HFF-Myc (cell line): ENCODE results near the gene PLEKHA6.

Experiments
- DNase-seq: peaks from one replicate; pipeline ENCODE4 v3.0.0-alpha.2; 2011; ENCODE audit warnings: low read depth; ENCODE audit errors: extremely low read depth
- H3K4me3 ChIP-seq: replicated peaks from 2 replicates; pipeline ENCODE4 v1.5.1; 2011; ENCODE audit warnings: low read depth, mild to moderate bottlenecking, control low read depth, low read length
- TF ChIP-seq, protein P1 (sequence below): IDR thresholded peaks from 2 replicates; pipeline ENCODE4 v1.5.1; 2012; ENCODE audit warnings: mild to moderate bottlenecking, low read depth, low read length, control low read depth; ENCODE audit errors: missing control alignments

PLEKHA6 gene

GRCh38 chr1:204357551-204358490 is 1.9 kb downstream of the PLEKHA6 start:
- TF ChIP-seq, protein P1, sequence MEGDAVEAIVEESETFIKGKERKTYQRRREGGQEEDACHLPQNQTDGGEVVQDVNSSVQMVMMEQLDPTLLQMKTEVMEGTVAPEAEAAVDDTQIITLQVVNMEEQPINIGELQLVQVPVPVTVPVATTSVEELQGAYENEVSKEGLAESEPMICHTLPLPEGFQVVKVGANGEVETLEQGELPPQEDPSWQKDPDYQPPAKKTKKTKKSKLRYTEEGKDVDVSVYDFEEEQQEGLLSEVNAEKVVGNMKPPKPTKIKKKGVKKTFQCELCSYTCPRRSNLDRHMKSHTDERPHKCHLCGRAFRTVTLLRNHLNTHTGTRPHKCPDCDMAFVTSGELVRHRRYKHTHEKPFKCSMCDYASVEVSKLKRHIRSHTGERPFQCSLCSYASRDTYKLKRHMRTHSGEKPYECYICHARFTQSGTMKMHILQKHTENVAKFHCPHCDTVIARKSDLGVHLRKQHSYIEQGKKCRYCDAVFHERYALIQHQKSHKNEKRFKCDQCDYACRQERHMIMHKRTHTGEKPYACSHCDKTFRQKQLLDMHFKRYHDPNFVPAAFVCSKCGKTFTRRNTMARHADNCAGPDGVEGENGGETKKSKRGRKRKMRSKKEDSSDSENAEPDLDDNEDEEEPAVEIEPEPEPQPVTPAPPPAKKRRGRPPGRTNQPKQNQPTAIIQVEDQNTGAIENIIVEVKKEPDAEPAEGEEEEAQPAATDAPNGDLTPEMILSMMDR, result no peak
- DNase-seq, result no peak
- no peak overlapping the region for H3K4me3 ChIP-seq

DNA sequence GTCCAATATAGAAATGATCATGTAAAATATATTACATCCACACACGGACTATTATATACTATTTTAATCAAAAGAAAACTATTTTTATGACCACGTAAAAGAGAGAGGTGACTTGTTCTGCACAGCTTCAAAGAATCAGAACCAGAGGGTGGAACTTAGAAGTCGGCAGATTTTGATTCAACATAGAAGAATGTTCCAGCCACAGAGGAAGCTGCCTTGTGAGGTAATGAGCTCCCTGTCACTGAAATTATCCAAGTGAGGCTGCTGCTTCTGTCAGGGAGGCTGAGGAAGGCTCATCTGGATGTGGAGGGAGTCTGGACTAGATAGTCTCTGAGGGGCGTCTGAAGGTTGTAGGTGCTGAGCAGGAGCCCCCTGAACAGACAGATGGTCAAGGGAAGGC is 2.7 kb downstream of the PLEKHA6 start:
- TF ChIP-seq, protein P1, result no peak
- no peak for DNase-seq

GRCh38 chr1:204355913-204356312 is 3.8 kb downstream of the PLEKHA6 start:
- DNase-seq, result no peak
- no peak overlapping the region for H3K4me3 ChIP-seq
- TF ChIP-seq, protein P1, result no peak

More for the DNA sequence above, 2.7 kb downstream of the PLEKHA6 start:
- no peak overlapping the region for H3K4me3 ChIP-seq

DNA sequence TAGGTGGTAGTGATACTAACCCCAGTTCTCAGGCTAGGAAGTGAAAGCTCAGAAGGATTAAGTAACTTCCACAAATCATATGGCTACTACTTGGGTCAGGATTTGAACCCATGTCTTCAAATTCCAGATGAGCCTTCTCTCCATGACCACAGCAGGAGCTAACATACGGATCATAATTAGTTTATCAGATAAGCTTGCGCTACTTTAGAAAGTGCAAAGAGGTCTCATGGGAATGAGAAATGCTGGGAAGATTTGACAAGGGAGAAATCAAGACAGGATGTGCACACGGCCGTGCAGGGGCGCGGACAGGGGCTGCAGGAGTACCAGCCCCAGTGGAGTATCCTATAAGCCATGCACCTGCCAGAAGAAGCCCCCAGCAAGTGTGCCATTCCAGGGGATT is 5.2 kb downstream of the PLEKHA6 start:
- DNase-seq, result no peak
- no peak overlapping the region for H3K4me3 ChIP-seq
- TF ChIP-seq, protein P1, result no peak

- TF ChIP-seq, protein P1, result no peak
- H3K4me3 ChIP-seq, result no peak overlapping the region
- no peak for DNase-seq
These were observed 6.4 kb downstream of the PLEKHA6 start for GRCh38 chr1:204353213-204353910.

DNA sequence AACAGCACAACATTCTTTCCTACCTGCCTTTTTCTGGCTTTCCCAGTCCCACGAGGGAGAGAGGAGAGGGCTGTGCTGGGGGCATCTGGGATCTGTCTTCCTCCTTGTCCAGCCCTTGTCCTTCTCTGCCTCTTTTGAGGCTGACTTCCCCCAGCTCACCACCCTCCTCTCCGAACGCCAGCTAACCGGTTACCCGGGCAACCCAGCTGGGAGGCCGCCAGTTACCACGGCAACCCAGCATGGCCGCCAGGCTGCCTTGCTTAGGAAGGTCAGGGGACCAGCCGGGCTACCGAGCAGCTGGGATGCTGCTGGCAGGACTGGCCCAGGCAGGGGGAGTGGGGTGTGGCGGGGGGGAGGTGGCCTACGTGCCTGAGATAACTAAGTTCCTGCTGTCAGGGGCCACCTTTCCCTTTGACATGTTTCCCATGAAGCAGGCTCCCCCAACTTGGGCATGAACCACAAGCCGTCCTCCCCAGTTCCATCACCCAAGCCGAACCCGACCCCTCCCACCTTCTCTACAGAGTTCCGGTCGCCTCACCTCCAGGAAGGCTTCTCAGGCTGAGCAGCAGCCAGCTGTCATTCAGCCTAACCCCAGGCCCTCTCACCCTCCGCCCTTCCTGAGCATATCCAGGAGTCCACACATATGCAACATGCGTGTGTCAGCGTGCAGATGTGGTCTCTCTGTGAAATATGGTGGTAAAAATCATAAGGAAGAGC is 8.7 kb downstream of the PLEKHA6 start:
- TF ChIP-seq, protein P1, result no peak
- DNase-seq, result peak; percentile 15
- H3K4me3 ChIP-seq, result no peak overlapping the region
